Measurements from ENCODE around the gene MIEF1. TPM values are rescaled to one million over a fixed set of nuclear protein-coding genes. Genes with fewer than 3 reads are reported as not detected.

The MIEF1 gene
- total RNA-seq, 2 donors from 2014 or later: 37.5 to 52.2 TPM

DNA sequence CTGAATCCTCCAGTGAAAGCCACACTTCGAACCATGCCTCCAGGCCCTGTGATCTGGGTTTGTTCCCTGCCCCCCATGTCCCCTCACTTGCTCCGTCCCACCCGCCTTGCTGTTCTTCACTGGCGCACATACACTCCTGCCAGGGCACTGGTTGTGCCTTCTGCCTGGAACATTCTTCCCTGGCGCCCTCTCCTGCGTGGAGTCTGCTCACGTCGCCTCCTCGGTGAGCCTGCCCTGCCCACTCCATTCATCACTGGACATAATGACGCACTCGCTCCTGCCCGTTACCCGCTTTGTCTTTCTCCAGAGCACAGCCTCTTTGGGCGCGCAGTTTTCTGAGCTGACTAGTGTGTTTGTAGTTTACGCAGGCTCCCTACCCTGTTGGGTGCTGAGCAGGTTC is 21.0 kb upstream of the MIEF1 start:
- DNase-seq (ENCODE audit: low spot score in 2 of 2) (no peak), ATAC-seq (no peak)
- Mint-ChIP-seq H3K27ac (no peak overlapping the region), H3K9me3 (no peaks in the 10 kb centered on the region), H3K36me3 (no peaks in the 10 kb centered on the region)

DNA sequence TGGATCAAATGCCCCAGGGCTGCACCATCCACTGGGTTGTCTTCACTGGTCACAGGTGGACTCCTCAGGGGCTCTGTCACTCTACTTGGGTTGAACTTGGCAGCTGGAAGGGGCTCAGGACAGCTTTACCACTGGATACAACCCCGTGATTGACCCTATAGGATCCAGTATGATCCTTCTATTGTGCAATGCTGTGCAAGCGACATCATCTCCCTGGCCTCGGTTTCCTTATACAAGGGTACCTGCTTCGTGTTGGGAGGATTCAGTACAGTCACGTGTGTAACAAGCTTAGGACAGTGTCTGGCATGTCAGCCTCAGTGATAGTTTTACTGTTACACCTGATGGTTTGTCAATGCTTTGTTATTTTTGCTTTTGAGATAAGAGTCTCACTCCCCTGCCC is 20.5 kb upstream of the MIEF1 start:
- ATAC-seq (no peak), DNase-seq (ENCODE audit: low spot score in 2 of 2) (no peak)
- H3K27ac Mint-ChIP-seq: no peak overlapping the region
- H3K36me3 Mint-ChIP-seq: no peaks in the 10 kb centered on the region
- H3K9me3 Mint-ChIP-seq: no peaks in the 10 kb centered on the region

DNA sequence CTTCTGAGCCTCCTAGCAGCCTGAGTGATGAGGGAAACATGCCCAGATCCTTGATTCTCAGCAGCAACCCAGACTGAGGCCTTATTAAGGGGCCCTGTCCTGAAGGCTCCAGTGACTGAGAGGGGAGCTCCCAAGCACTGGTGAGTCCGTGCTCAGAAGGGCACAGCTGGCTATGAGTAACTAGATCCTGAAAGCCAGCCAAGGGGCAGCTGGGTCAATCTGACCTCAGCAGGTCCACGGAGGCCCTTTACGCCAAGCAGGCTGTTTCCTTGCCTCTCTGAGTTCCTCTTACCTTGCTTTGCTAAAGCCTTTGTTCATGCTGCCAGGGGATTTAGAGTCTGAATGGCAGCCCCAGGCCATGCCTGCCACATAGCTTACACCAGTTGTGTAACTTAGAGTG is 19.3 kb upstream of the MIEF1 start:
- Mint-ChIP-seq H3K27ac (no peak overlapping the region), H3K9me3 (no peaks in the 10 kb centered on the region), H3K36me3 (no peaks in the 10 kb centered on the region)
- DNase-seq (ENCODE audit: low spot score in 2 of 2) (no peak), ATAC-seq (no peak)

DNA sequence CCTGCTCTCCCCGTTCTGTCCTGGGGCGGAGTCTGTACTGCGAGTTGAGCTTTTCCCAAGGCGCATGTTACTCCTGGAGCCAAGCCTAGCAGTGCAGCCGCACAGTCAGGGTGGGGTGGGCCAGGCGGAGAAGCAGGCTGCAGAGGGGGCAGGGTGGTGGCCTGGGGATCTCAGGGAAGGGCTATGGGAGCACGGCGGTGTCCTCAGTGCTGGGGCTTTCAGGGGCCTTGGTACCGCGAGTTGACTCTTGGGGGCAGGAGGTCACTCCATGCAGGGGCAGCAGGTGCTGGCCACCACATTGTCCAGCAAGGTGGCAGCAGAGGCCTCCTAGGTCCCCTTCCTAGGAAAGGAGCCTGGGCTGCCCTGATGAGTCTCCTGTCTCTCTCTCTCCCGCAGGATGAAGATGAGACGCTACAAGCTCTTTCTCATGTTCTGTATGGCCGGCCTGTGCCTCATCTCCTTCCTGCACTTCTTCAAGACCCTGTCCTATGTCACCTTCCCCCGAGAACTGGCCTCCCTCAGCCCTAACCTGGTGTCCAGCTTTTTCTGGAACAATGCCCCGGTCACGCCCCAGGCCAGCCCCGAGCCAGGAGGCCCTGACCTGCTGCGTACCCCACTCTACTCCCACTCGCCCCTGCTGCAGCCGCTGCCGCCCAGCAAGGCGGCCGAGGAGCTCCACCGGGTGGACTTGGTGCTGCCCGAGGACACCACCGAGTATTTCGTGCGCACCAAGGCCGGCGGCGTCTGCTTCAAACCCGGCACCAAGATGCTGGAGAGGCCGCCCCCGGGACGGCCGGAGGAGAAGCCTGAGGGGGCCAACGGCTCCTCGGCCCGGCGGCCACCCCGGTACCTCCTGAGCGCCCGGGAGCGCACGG is 14.9 kb upstream of the MIEF1 start:
- no peak for DNase-seq (ENCODE audit: low spot score in 2 of 2)
- no peaks in the 10 kb centered on the region for H3K9me3 Mint-ChIP-seq
- H3K27ac Mint-ChIP-seq: no peak overlapping the region
- no peak for ATAC-seq
- H3K36me3 Mint-ChIP-seq: no peaks in the 10 kb centered on the region

DNA sequence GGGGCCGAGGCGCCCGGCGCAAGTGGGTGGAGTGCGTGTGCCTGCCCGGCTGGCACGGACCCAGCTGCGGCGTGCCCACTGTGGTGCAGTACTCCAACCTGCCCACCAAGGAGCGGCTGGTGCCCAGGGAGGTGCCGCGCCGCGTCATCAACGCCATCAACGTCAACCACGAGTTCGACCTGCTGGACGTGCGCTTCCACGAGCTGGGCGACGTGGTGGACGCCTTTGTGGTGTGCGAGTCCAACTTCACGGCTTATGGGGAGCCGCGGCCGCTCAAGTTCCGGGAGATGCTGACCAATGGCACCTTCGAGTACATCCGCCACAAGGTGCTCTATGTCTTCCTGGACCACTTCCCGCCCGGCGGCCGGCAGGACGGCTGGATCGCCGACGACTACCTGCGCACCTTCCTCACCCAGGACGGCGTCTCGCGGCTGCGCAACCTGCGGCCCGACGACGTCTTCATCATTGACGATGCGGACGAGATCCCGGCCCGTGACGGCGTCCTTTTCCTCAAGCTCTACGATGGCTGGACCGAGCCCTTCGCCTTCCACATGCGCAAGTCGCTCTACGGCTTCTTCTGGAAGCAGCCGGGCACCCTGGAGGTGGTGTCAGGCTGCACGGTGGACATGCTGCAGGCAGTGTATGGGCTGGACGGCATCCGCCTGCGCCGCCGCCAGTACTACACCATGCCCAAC is 14.1 kb upstream of the MIEF1 start:
- ATAC-seq: no peak
- no peaks in the 10 kb centered on the region for H3K9me3 Mint-ChIP-seq
- DNase-seq (ENCODE audit: low spot score in 2 of 2): no peak
- no peaks in the 10 kb centered on the region for H3K36me3 Mint-ChIP-seq
- no peak overlapping the region for H3K27ac Mint-ChIP-seq

DNA sequence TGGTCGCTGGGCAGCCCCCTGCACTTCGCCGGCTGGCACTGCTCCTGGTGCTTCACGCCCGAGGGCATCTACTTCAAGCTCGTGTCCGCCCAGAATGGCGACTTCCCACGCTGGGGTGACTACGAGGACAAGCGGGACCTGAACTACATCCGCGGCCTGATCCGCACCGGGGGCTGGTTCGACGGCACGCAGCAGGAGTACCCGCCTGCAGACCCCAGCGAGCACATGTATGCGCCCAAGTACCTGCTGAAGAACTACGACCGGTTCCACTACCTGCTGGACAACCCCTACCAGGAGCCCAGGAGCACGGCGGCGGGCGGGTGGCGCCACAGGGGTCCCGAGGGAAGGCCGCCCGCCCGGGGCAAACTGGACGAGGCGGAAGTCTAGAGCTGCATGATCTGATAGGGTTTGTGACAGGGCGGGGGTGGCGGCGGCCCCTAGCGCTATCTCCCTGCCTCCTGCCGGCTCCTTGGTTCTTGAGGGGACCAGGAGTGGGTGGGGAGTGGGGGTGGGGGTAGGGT is 13.5 kb upstream of the MIEF1 start:
- no peak for DNase-seq (ENCODE audit: low spot score in 2 of 2)
- H3K9me3 Mint-ChIP-seq: no peaks in the 10 kb centered on the region
- no peak for ATAC-seq
- H3K27ac Mint-ChIP-seq: no peak overlapping the region
- H3K36me3 Mint-ChIP-seq: no peaks in the 10 kb centered on the region

DNA sequence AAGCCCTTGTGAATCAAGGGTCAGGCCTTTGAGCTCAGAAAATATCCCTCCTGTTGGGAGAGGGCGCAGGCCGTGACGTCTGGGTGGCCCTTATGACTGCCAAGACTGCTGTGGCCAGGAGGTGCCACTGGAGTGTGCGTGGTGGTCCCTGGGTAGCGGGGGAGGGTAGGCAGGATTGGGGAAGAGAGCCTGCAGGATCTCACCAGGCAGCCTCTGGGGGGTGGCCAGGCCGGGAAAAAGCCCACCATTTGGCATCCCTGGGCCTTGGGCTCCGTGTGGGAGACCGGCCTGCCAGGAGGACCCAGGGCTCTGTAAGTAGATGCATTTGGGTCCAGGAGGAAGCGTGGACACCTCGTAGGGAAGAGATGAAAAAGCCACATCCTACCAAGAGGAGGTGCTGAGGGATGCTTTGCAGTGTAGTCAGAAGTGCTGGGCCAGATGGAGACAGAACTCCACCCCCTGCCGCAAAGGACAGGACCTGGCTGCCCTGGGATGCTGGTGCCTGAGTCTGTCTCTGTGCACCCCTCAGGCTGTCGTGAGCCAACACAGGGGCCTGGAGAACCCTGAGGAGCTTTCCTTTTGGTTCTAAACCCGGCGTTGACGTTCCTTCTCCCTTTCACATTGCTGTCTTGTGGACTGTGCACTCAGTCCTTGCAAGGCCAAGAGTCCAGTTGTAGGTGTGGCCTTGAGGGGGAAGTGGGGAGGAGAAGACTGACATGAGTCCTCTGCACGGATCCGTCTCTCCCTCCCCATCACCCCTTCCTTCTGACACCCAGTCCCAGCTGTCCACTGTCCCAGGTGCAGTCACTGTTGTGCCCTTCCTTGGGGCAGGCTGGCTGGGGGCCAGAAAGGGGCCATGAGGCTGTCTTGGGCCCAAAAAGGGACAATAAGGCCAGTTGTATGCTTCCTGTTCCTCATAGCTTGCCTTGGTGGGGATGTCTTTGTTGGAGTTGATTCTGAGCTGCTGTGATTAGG is 12.7 kb upstream of the MIEF1 start:
- ATAC-seq: no peak
- no peak for DNase-seq (ENCODE audit: low spot score in 2 of 2)
- Mint-ChIP-seq H3K9me3 (no peaks in the 10 kb centered on the region), H3K36me3 (no peaks in the 10 kb centered on the region), H3K27ac (peak overlapping the region in 1 of 2 donors; percentile 24)

DNA sequence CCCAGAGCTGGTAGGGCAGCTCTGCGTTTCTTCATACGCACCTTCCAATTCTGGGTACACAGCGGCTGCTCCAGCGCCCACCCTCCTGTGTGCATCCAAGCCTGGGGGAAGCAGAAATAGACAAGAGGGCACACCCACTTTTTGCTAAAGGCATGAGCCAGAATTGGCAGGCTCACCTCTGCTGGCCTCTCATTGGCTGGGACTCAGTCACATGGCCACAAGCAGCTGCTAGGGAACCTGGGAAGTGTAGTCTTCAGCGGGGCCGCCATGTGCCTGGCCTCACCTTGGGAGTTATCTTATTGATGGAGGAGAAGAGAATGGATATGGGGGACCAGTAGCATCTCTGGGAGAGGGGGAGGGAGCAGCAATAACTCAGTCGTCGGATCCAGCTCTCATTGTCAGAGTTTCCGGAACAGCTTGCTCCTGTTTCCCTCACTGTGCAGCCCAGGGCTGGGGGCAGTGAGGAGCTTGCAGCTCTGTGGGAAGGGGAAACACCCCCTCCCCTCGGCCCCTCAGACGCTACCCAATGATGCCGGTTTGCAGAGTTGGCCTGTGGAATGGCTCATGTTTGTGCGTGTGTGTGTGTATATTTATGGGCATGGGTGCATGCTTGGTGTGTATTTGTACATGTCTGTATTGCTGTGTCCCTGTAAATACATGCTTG is 11.8 kb upstream of the MIEF1 start:
- ATAC-seq (peak; percentile 98 to 99), DNase-seq (ENCODE audit: low spot score in 2 of 2) (peak; percentile 66 to 75)
- H3K36me3 Mint-ChIP-seq: no peaks in the 10 kb centered on the region
- peak overlapping the region in 1 of 2 donors; percentile 24 for H3K27ac Mint-ChIP-seq
- no peaks in the 10 kb centered on the region for H3K9me3 Mint-ChIP-seq

DNA sequence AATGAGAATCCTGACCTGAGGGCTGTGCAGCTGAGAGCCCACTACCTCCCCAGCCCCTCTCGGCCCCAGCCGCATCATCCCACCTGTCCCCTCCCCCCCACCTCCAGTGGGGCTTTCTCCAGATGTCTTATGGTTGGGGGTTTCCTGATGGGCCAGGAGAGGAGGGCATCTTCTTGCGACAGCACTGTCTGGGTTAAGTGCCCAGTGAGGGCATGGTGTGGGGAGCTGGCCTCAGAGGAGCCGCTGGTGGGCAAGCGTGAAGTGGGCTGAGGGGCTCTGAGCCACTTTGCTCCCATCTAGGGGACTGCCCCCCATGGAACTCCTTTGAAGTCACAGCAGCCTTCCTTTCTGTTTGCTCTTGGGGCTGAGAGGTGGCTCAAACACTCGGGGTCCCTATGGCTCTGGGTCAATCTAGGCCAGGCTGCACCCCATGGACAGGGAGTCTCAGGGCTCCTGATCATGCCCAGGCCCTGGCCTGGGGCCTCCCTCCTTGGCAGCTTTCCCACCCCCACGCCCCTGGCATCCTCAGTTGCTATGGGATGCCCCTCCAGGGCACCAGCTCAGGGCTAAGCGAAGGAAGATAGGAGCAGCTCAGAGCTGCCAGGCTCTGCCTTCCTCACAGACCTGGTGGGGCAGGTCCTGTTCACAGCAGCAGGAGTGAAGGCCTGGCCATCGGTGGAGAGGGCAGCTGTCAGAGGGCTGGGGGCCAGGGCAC is 11.0 kb upstream of the MIEF1 start:
- Mint-ChIP-seq H3K36me3 (no peaks in the 10 kb centered on the region), H3K27ac (no peak overlapping the region), H3K9me3 (no peaks in the 10 kb centered on the region)
- no peak for ATAC-seq
- DNase-seq (ENCODE audit: low spot score in 2 of 2): no peak

DNA sequence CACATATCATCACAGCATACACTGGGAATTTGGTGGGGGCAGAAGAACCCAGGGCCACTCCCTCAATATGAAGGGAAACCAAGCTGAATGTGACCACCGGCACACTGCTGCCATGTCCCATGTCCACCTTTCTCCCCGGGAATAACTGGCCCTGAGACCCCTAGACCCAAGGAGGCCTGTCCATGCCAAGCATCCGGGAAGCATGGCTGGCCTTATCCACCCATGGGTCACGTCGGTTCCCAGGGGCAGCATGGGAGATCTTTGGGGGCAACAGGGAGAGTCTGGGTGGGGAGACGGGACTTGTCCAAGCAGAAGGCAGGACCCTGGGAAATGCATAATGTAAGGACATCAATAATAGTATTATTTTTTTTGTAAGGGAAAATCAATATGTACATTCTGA is 10.4 kb upstream of the MIEF1 start:
- no peak for ATAC-seq
- Mint-ChIP-seq H3K36me3 (no peaks in the 10 kb centered on the region), H3K9me3 (no peaks in the 10 kb centered on the region), H3K27ac (no peak overlapping the region)
- no peak for DNase-seq (ENCODE audit: low spot score in 2 of 2)

DNA sequence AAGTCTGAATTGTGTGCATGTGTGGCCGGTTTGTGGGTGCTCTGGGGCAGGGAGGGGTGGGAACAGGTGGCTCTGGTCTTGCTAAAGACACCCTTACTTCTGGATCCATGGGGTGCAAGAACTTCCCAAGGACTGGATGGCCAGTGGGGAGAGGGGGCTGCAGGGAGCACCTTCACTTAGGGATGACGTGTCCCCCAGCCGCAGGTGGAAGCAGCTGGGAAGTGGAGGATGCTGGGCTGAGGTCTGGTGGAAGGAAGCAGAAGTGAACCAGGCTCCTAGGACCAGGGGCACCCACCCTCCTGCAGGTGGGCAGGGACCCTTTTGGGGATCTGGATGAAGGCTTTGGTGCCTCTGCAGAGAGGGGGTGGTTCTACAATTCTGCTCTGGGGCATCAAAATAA is 9.9 kb upstream of the MIEF1 start:
- no peak for DNase-seq (ENCODE audit: low spot score in 2 of 2)
- no peaks in the 10 kb centered on the region for H3K36me3 Mint-ChIP-seq
- no peak for ATAC-seq
- no peak overlapping the region for H3K27ac Mint-ChIP-seq
- H3K9me3 Mint-ChIP-seq: no peaks in the 10 kb centered on the region

DNA sequence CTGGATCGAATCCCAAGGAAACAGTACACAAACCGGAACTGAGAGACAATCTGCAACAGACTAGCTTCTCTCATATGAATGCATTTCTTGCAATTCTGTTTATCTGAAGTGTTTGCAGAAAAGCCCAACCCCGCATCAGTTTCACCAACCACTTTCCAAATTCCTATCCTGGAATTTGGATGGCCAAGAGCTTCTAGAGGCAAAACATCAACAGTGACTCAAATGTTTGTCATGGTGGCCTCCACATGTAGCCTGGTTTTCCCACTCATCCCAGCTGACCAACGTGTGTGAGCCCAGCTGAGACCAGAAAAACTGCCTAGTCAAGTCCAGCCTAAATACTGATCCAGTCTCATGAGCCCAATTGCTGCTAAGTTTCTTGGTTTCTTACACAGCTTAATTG is 8.3 kb upstream of the MIEF1 start:
- no peaks in the 10 kb centered on the region for H3K36me3 Mint-ChIP-seq
- DNase-seq (ENCODE audit: low spot score in 2 of 2): no peak
- no peaks in the 10 kb centered on the region for H3K9me3 Mint-ChIP-seq
- peak overlapping the region in 1 of 2 donors; percentile 48 for H3K27ac Mint-ChIP-seq
- no peak for ATAC-seq

DNA sequence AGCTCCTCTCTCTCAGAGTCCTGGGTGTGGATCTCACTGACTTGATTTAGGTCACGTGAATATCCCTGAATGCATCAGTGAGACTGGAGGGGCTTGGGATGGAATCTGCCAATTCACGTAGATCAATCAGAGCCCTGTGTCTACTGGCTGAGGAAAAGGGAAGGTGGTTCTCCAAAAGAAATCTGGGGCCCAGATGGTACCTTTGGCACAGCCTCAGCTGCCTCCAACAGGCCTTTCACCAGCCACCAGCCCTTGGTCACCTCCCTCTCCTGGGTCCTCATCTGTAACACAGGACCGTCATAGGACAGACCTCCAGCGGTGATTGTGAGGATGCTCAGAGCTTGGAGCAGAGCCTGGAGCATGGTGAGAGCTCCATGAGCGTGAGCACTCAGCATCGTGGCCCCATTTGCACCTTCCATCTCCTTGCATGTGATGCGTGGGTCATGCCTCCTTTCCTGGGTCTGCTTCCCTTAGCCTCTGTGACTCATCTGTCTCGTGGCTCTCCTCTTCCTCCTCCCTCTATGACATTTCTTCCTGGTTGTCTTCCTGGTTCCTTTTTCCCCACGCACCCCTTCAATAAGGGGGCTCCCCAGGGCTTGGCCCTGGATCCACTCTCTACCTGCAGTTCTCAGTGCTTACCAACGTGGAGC is 7.5 kb upstream of the MIEF1 start:
- Mint-ChIP-seq H3K27ac (no peak overlapping the region), H3K36me3 (no peaks in the 10 kb centered on the region), H3K9me3 (no peaks in the 10 kb centered on the region)

DNA sequence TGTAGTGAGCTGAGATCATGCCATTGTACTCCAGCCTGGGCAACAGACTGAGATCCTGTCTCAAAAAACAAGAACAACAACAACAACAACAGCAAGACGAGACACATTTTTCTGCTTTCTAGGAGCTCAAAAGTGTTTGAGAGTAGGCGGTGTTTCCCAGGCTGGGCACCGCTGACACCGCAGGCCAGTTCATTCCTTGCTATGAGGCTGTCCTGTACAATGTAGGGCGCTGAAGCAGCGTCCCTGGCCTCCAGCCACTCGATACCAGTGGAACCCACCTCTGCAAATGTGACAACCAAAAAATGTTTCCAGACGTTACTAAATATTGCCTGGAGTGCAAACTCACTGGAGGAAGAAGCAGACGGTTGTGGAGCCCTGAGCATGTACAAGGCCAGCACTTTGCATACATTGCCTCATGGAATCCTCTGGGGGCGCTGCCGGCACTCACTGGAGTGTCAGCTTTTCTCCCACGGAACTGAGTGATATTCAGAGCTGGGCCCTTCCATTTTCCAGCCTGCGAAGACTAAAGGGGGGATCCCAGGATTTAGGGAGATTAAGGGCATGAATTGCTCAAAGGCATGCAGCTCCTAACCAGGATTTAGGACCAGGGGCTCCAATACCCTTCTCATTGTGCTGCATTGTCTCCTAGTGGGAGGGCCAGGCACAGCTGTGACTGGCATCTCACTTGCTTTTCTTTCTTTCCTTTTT is 5.8 kb upstream of the MIEF1 start:
- ATAC-seq: peak; percentile 79 to 80
- H3K27ac Mint-ChIP-seq: peak overlapping the region; percentile 14 to 44
- H3K36me3 Mint-ChIP-seq: no peaks in the 10 kb centered on the region
- peak in 1 of 2 donors; percentile 63 for DNase-seq (ENCODE audit: low spot score in 2 of 2)
- no peaks in the 10 kb centered on the region for H3K9me3 Mint-ChIP-seq

More for the DNA sequence above, 7.5 kb upstream of the MIEF1 start:
- DNase-seq (ENCODE audit: low spot score in 2 of 2): no peak
- ATAC-seq: no peak

DNA sequence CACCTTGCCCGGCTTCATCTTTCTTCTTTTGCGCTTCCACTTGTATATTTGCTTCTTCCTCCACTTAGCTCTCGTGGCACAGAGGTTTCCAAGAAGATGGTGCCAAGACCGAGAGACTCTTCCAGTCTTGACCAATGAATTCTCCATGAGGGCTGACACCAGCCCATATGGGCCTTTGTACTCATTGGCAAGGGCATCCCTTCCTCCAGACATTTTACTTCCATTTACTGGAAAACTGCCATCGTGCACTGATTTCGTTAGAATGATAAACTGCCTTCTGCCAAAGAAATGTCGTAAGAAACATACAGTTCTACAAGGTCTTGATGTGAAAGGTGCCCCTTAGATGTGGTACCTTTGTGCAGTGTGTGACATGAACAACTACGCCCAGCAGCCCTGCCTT is 4.7 kb upstream of the MIEF1 start:
- no peak for DNase-seq (ENCODE audit: low spot score in 2 of 2)
- ATAC-seq: no peak

More for the DNA sequence above, 4.7 kb upstream of the MIEF1 start:
- Mint-ChIP-seq H3K27ac (no peak overlapping the region), H3K9me3 (no peaks in the 10 kb centered on the region), H3K36me3 (peaks cover 5% of the 10 kb centered on the region in 2 donors)
